HG03280 (cell line): Measurements from ENCODE around the gene QSOX2.

Experiments
- ATAC-seq: cut with Tn5 transposase; IDR thresholded peaks from one replicate; pipeline ENCODE4 v1.9.1; 2021; ENCODE audit warnings: mild to moderate bottlenecking, moderate library complexity; ENCODE audit not compliant: unreplicated experiment

The QSOX2 gene

DNA sequence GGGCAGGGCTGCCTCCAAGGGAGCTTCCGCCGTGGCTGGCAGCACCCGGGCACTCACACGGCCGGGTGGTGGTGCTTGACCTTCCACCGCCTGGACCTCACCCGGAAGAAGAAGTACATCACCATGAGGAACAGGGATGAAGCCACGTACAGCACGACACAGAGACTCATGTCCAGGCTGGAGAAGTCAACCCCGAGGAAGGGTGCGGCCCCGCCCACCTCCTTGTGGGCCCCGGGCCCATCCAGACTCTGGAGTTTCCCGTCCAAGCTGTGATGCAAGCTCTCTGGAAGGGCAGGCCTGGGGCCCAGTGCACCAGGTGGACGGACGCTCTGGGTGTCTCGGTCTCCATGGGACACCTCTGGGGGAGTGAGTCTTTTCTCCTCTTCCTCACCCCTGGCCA, 36.9 kb downstream of the QSOX2 start:
- ATAC-seq = no peak

DNA sequence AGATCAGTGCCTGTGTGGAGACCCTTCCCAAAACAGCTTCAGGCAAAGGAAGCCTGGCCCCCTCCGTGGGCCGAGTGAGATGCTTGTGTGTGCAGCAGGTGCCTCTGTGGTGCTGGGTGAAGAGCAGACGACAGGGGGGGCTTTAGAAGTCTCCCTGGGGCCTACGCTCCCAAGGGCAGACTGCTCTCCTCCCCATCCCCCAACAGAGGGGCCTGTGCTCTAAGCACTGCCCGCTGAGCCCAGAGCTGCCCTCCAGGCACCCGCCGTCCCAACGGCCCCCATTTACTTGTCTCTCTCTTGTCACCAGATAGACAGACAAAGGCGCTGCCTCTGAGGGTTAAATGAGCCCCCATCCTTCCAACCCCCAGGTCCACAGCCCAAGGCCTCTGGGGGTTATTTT, 38.0 kb downstream of the QSOX2 start:
- ATAC-seq = no peak

DNA sequence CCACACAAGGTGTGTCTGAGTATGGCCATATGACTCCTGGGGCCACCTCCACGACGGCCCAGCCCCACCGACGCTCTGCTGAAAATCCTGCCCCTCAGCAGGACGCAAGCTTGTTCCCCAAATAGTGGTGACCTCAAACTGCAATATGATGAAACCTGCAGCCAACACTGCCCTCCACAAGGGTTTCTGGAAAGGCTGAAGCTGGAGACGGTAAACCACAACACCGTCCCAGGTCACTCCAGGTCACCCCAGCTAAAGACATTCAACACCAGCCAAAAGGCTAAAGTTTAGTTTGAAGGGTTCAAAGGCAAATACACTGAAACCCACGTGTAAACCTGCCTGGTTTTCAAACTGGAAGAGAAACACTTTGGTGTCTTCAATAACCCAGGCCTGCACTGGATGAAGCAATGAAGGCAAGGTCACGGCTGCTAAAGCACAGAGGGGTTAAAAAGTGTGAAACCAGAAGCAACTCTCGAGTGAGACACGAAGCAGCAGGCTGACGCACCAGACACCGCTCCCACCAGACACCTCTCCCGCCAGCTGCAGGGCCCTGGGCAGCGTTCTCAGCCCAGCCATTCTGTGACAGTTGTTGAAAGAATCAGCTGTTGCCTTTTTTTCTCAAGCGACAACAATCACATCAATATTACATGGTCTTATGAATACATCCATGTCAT, 38.9 kb downstream of the QSOX2 start:
- no peak for ATAC-seq

- no peak for ATAC-seq
Observed at GRCh38 chr9:136205707-136205992, 40.0 kb downstream of the QSOX2 start.

DNA sequence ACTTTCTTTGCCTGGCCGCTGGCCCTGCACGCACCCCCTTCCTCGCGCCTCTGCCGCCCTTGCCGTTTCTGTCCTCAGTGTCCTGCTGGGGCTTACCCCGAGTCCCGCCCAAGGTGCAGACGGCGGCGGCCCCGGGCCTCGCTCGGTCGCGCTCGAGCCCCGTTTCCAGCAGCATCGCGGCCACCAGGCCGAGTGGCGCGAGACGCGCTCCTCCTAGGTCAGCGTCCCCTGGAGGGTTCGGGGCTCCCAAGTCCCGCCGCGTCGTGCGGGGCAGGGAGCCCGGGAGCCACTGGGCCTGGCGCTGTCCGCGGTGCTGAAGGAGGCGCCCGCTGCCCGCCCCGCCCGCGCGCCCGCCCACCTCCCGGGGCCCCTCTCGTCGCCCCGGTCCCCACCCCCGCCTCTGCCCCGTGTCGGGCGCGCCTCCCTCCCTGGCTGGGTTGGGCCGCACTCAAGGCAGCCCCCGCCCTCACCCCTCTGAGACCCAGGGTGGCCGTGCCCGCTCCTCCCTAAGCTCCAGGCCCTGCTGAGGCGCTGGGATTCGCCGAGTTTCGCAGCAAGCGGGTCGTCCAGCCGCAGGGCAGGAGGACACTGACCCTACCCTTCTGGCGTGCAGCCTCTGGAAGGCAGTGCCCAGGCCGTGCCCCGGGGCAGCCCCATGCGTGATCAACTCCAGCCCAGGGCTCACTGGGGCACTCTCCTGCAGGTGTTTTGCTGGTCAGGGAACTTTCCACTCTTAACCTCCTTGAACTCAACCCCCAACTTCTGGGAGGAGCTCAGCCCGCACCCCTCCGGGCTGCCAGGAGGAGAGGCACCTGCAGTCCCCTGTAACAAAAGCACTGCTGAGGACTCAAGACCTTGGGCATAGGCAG, 40.5 kb downstream of the QSOX2 start, which contains the start of gene LHX3:
Gene LHX3, minus strand, starts transcription at position 291 of the 869 bp plus-strand sequence. Its CDS starts 116 bp downstream, at position 175.
- no peak for ATAC-seq

DNA sequence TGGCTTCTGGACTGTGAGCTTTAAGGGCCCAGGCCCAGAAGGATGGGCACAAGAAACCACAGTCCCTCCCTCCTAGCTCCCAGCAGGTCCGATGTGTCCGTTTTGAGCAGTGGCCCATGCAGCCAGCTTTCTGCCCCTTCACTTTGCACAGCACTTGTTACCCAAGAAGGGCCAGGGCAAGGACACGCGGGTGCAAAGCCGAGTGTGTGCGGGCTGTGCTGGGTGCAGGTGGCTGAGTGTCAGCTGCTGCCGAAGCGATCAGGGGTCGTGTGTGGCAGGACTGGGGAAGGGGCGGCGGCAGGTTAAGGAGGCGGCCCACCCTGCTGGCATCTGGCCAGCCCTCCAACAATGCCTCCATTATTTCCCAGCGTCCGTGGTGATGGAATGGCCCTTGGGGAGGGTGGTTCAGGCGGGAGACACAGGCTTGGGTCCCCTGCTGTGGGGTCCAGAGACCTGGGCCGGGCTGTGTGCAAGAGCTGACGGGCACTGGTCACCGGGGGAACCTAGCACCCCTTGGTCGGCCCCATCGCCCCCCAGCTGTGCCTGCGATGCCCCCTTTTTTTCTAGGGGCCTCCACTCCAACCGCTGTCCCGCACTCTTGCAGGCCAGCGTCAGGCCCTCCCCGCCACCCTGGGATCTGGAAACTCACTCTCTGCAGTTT, 41.3 kb downstream of the QSOX2 start:
- no peak for ATAC-seq

DNA sequence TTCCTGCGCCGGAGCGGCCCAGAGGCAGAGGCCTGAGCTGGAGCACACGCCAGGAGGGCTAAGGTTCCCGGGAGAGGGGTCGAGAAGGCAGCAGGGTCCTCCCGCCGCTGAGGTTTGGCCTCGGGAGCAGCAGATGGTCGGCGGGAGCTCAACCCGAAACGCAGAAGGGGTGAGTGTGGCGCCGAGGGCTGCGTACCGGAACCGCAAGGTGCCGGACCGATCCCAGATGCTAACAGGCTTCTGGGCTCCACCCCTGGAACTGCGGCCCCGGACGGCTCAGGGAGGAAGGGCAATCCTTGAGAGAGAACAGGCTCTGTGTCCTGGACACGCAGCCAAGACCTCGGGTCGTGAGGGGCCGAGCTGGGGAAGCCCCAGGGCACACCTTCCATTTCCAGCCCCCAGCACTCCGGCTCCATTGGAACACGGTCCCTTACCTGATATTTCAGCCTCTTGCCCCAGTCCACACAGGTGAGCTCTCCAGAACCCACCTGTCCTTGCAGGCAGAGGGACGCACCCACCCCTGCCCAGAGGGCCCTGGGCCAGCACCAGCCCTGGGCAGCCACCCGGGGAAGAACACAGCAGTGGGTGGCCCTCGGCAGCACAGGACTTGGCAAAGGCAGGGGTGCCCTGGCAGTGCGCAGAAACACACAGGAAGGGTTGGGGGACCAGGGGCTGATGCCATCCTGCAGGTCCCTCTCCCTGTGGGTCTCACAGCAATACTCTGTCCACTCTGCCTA, 42.0 kb downstream of the QSOX2 start:
- no peak for ATAC-seq

GRCh38 chr9:136202454-136203407, 42.9 kb downstream of the QSOX2 start:
- no peak for ATAC-seq

GRCh38 chr9:136201609-136202453, 43.8 kb downstream of the QSOX2 start:
- no peak for ATAC-seq

DNA sequence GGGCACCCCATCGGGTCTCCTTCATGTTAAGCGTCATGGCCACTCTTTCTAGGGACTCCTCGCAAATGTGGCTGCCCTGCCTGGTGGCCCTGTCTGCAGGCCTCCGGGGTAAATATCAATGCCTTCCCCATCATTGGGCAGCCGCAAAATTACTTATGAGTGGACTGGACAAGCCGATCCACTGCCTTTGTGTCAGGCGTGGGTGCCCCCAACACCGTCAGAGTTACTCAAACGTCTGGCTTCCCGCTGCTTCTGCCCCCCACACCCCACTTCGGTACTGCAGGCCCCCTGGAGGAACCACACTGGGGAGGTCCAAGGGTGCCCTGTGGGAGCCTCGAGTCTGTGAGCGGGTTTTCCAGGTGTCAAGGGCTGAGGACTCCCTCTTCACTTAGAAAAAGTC, 44.4 kb downstream of the QSOX2 start:
- ATAC-seq = no peak

DNA sequence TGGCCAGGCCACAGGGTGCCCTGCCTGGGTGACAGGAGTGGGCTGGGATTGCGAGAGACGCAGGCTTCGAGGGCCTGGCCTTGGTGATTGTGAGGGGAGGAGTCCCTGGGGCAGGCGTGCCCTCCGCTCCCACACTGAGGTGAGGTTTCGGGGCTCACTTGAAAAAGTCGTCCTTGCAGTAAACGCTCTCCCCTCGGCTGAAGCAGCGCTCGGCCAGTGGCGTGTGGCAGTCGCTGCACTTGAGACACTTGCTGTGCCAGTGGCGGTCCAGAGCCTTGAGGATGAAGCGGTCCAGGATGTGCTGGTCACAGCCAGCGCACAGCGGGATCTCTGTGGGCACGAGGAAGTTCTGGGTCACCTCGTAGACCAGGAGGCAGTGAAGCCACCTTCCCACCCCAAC, 45.2 kb downstream of the QSOX2 start:
- no peak for ATAC-seq

DNA sequence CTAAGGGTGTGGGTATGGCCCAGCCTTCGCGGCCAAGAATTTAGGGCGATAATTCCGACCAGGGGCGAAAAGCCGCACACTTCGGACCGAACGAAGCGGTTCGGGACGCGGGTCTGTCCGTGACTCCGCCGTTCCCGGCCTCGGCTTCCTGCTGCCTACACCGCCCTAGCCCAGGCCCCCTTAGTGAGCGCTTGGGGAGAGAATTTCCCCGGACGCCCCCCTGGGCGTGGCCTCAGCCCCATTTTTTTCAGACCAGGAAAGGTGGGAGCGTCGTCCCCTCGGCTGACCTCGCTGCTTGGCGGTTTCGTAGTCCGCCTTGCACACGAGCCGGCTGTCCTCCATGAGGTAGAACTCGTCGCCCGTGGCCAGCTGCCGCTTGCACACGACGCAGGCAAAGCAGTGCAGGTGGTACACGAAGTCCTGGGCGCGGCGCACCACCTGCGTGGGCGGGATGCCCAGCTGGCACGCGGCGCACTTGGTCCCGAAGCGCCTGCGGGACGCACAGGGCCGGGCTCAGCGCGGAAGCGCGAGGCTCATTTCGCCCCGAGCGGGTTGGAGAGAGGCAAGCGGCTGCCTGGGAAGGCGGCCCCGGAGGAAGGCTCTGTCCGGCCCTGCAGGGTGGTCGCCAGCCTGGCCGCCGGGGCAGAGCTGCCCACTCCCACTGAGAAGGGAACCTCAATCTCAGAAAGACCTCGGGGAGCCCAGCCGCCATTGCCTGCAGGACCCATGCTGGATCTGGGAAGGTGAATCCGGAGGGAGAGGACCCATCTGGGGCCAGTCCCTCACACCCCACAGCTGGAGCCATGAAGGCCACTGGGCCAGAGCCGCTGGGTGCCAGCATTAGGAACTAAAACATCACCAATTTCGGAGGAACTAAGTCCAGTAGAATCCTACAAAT, 46.0 kb downstream of the QSOX2 start:
- ATAC-seq = no peak

- ATAC-seq = no peak
Observed at GRCh38 chr9:136198605-136199083, 47.0 kb downstream of the QSOX2 start.

- no peak for ATAC-seq
Observed at GRCh38 chr9:136197930-136198604, 47.5 kb downstream of the QSOX2 start.

DNA sequence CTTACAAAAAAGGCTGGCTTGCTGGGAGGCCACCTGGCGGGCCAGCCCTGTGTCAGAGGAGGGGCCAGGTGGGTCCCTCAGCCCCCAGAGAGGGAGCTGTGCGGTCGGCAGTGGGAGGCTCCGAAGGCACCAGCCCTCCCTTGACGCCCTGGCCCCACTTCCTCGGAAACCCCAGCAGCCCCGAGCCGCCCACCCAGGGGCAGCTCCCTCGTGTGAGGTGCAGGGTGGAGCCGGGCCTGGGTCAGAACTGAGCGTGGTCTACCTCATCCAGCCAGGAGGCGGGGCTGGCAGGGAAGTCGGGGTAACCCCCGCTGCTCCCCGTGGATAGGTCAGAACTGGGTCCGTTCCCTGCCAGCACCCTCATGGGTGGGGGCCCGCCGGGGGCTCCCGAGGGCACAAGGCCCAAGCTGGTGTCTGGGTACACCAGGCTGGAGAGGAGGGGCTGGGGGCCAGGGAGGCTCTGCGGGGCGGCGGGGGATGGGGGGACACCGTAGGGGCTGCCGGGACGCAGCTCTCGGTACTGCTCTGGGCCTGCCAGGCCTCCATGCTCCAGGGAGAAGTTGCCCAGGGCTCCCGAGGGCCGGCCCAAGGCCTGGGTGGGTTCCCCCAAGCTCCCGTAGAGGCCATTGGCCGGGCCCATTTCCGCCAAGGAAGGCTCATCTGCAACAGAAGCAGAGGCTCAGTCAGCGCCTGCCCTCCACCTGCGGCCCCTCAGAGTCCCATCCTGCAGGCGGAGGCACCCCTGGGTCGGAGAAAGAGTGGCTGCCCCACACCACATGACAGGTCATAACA, 48.3 kb downstream of the QSOX2 start:
- ATAC-seq = no peak

GRCh38 chr9:136196404-136197083, 49.1 kb downstream of the QSOX2 start:
- no peak for ATAC-seq
